ENCODE results near the gene BAIAP2. TPM values are rescaled to one million over a fixed set of nuclear protein-coding genes. Genes with fewer than 3 reads are reported as not detected.

The BAIAP2 gene
- polyA plus RNA-seq, 3 donors, result 8.6 to 17.0 (median 11.2) TPM

DNA sequence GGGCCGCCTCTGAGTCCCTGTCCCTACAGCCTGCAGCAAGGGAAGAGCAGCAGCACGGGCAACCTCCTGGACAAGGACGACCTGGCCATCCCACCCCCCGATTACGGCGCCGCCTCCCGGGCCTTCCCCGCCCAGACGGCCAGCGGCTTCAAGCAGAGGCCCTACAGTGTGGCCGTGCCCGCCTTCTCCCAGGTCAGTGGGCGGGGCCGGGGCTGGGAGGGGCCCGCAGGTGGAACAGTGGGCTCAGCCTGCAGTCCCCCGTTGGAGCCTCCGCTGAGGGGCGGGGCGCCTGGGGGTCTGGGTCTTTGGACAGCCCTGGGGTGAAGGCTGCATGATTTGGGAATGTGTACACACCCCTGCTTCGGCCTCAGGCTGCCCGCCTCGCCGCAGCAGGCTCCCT lies 71.8 kb downstream of the BAIAP2 start:
- Histone ChIP-seq H3K36me3 (replicated peaks in 1 of 2; ENCODE audit: control insufficient read depth in 1 of 2, insufficient read depth in 2 of 2, low read length in 2 of 2) (no peaks in the 10 kb centered on the region), H3K27ac (ENCODE audit: low read depth in 1 of 2, low read length in 2 of 2) (no peak overlapping the region), H3K79me2 (ENCODE audit: insufficient read depth, low read length) (no peaks in the 10 kb centered on the region), H3K4me1 (ENCODE audit: control insufficient read depth in 1 of 2, insufficient read depth in 2 of 2, low read length in 2 of 2) (peaks cover 6 to 7% of the 10 kb centered on the region in 2 donors), H4K20me1 (ENCODE audit: insufficient read depth, low read length) (peaks cover 5% of the 10 kb centered on the region), H3K4me2 (replicated peaks; ENCODE audit: extremely low read depth, low read length, poor library complexity, severe bottlenecking) (no peak overlapping the region), H3K4me3 (replicated peaks in 1 of 3; ENCODE audit: low read depth in 2 of 3, low read length in 3 of 3) (no peak overlapping the region), H3K9ac (ENCODE audit: insufficient read depth, low read length, poor library complexity, severe bottlenecking) (no peak overlapping the region), H3K9me3 (replicated peaks in 1 of 2; ENCODE audit: control insufficient read depth in 1 of 2, insufficient read depth in 1 of 2, low read length in 2 of 2) (no peaks in the 10 kb centered on the region), H2AFZ (ENCODE audit: insufficient read depth, low read depth, low read length, poor library complexity, severe bottlenecking) (no peak overlapping the region), H3K27me3 (ENCODE audit: control insufficient read depth in 2 of 2, insufficient read depth in 2 of 2, low read length in 2 of 2) (no peaks in the 10 kb centered on the region)
- TF ChIP-seq, protein P1, sequence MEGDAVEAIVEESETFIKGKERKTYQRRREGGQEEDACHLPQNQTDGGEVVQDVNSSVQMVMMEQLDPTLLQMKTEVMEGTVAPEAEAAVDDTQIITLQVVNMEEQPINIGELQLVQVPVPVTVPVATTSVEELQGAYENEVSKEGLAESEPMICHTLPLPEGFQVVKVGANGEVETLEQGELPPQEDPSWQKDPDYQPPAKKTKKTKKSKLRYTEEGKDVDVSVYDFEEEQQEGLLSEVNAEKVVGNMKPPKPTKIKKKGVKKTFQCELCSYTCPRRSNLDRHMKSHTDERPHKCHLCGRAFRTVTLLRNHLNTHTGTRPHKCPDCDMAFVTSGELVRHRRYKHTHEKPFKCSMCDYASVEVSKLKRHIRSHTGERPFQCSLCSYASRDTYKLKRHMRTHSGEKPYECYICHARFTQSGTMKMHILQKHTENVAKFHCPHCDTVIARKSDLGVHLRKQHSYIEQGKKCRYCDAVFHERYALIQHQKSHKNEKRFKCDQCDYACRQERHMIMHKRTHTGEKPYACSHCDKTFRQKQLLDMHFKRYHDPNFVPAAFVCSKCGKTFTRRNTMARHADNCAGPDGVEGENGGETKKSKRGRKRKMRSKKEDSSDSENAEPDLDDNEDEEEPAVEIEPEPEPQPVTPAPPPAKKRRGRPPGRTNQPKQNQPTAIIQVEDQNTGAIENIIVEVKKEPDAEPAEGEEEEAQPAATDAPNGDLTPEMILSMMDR (IDR thresholded peaks at IDR 0.05), result no peak
- Mint-ChIP-seq H3K4me1 (peaks cover 4% of the 10 kb centered on the region), H3K36me3 (no peaks in the 10 kb centered on the region), H3K27ac (no peak overlapping the region), H3K9me3 (no peaks in the 10 kb centered on the region), H3K4me3 (no peak overlapping the region), H3K27me3 (ENCODE audit: low read depth in 3 of 3) (peaks cover 0 to 2% (median 0%) of the 10 kb centered on the region in 3 donors)
- DNase-seq, result no peak
- intact Hi-C loops (cut with micrococcal nuclease), result loop anchor here (10.0 kb wide), 1 partner anchor 682 kb away; no protein-coding TSS in a partner anchor
- 96% methylated on average over 24 of the region's 24 CpGs for WGBS (ENCODE audit: insufficient coverage)

DNA sequence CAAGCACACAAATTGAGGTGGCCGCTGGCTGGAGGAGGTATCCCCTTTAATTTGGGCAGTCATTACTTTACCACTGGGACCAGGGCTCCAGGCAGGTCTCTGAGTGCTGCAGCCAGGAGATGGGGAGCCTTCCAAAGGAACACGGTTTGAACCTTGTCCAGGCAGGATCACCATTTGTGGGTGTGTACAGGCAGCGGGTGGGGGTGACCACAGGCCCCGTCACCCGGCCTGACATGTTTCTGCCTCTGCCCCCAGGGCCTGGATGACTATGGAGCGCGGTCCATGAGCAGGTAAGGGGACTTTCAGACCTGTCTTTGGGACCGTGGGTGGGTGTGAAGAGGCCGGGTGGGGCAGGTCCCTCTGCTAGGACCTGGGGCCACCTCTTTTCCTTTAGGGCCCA lies 73.3 kb downstream of the BAIAP2 start:
- intact Hi-C loops (cut with micrococcal nuclease), result loop anchor here (10.0 kb wide), 1 partner anchor 683 kb away; no protein-coding TSS in a partner anchor

More for the DNA sequence above, 73.3 kb downstream of the BAIAP2 start:
- WGBS (ENCODE audit: insufficient coverage), result 92% methylated on average over 9 of the region's 9 CpGs
- DNase-seq, result no peak
- no peak overlapping the region for H3K27ac Mint-ChIP-seq
- H3K27me3 ChIP-seq (ENCODE audit: control insufficient read depth in 2 of 2, insufficient read depth in 2 of 2, low read length in 2 of 2), result no peaks in the 10 kb centered on the region
- H3K4me3 Mint-ChIP-seq, result no peak overlapping the region
- H3K79me2 ChIP-seq (ENCODE audit: insufficient read depth, low read length), result no peaks in the 10 kb centered on the region
- H3K36me3 ChIP-seq (replicated peaks in 1 of 2; ENCODE audit: control insufficient read depth in 1 of 2, insufficient read depth in 2 of 2, low read length in 2 of 2), result no peaks in the 10 kb centered on the region
- no peaks in the 10 kb centered on the region for H3K36me3 Mint-ChIP-seq
- H3K9me3 ChIP-seq (replicated peaks in 1 of 2; ENCODE audit: control insufficient read depth in 1 of 2, insufficient read depth in 1 of 2, low read length in 2 of 2), result no peaks in the 10 kb centered on the region
- H3K4me3 ChIP-seq (replicated peaks in 1 of 3; ENCODE audit: low read depth in 2 of 3, low read length in 3 of 3), result no peak overlapping the region
- no peaks in the 10 kb centered on the region for H3K4me1 Mint-ChIP-seq
- no peak overlapping the region for H3K9ac ChIP-seq (ENCODE audit: insufficient read depth, low read length, poor library complexity, severe bottlenecking)
- TF ChIP-seq, protein P1 (IDR thresholded peaks at IDR 0.05), result no peak
- H3K27me3 Mint-ChIP-seq (ENCODE audit: low read depth in 3 of 3), result peaks cover 0 to 2% (median 0%) of the 10 kb centered on the region in 3 donors
- no peak overlapping the region for H2AFZ ChIP-seq (ENCODE audit: insufficient read depth, low read depth, low read length, poor library complexity, severe bottlenecking)
- H3K27ac ChIP-seq (ENCODE audit: low read depth in 1 of 2, low read length in 2 of 2), result no peak overlapping the region
- H3K4me2 ChIP-seq (replicated peaks; ENCODE audit: extremely low read depth, low read length, poor library complexity, severe bottlenecking), result no peak overlapping the region
- H3K4me1 ChIP-seq (ENCODE audit: control insufficient read depth in 1 of 2, insufficient read depth in 2 of 2, low read length in 2 of 2), result no peaks in the 10 kb centered on the region
- H4K20me1 ChIP-seq (ENCODE audit: insufficient read depth, low read length), result no peaks in the 10 kb centered on the region
- H3K9me3 Mint-ChIP-seq, result no peaks in the 10 kb centered on the region
